ENCODE data around the gene TNFAIP3. TPM values are rescaled to one million over a fixed set of nuclear protein-coding genes. Genes with fewer than 3 reads are reported as not detected.

TNFAIP3 gene
- total and polyA plus RNA-seq, 2 donors (not counting 3 experiments of a cell fraction or from before 2014, with no cell fraction given), result 4.0 to 8.6 TPM

DNA sequence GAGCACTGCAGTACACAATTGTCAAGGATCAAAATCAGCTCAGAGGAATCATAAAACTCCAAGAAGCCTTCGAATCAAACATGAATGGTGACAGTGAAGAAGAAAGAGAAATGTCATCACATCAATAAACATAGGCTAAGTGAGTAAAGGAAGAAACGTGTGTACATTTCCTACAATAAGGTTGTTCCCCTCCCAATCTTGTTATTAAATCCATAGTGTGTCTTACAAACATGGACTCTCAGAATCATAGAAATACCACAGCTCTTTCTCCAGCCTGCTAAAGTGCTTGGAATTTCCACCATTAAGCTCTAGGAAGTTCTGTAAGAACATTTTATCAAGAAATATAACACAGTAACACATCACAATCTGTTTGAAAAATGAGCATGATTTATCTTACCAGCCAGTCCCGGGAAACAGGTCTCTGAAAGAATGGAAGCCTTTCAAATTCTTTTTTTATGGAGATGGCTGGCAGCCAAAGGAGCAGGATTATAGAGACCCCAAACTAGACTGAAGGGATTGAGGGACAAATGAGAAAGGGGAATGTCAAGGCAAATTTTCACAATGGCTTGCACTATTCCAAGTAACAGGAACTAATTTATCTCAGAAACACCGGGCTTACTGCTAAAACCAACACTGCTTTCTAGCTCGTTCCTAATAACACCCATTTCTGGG lies 4.5 kb upstream of the TNFAIP3 start:
- no peaks in the 10 kb centered on the region for H3K27me3 ChIP-seq (ENCODE audit: control insufficient read depth in 2 of 2, insufficient read depth in 2 of 2, low read length in 2 of 2)
- no peak overlapping the region for H3K9ac ChIP-seq (replicated peaks; ENCODE audit: extremely low read depth, insufficient read depth, low read length)
- ChIA-PET CTCF (interaction anchor here (0.7 to 2.4 kb wide), 4 partner anchors 63 to 165 kb away, joined by 3 to 8 read pairs (median 6); no protein-coding TSS in a partner anchor), POLR2A (interaction anchor here (0.5 kb wide), 1 partner anchor 230 kb away, joined by 3 read pairs; no protein-coding TSS in a partner anchor)
- TF ChIP-seq MYC (IDR thresholded peaks at IDR 0.05; ENCODE audit: low read depth, low read length), result no peak
- TF ChIP-seq, protein P1, sequence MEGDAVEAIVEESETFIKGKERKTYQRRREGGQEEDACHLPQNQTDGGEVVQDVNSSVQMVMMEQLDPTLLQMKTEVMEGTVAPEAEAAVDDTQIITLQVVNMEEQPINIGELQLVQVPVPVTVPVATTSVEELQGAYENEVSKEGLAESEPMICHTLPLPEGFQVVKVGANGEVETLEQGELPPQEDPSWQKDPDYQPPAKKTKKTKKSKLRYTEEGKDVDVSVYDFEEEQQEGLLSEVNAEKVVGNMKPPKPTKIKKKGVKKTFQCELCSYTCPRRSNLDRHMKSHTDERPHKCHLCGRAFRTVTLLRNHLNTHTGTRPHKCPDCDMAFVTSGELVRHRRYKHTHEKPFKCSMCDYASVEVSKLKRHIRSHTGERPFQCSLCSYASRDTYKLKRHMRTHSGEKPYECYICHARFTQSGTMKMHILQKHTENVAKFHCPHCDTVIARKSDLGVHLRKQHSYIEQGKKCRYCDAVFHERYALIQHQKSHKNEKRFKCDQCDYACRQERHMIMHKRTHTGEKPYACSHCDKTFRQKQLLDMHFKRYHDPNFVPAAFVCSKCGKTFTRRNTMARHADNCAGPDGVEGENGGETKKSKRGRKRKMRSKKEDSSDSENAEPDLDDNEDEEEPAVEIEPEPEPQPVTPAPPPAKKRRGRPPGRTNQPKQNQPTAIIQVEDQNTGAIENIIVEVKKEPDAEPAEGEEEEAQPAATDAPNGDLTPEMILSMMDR (IDR thresholded peaks at IDR 0.05; ENCODE audit: extremely low read depth in 1 of 2, insufficient read depth in 1 of 2, low read depth in 1 of 2, low read length in 2 of 2), result no peak
- TF ChIP-seq GATA2 (IDR thresholded peaks at IDR 0.05; ENCODE audit: insufficient read depth, insufficient read length, low read depth, low read length), result no peak
- no peaks in the 10 kb centered on the region for H3K9me3 ChIP-seq (replicated peaks; ENCODE audit: control insufficient read depth, insufficient read depth, low read length)
- H3K4me2 ChIP-seq (ENCODE audit: insufficient read depth, low read length), result no peak overlapping the region
- no peaks in the 10 kb centered on the region for H3K9me1 ChIP-seq (replicated peaks; ENCODE audit: control insufficient read depth, extremely low read depth, insufficient read depth, low read length)
- no peak overlapping the region for H2AFZ ChIP-seq (ENCODE audit: low read depth, low read length)
- no peak overlapping the region for H3K27ac ChIP-seq (ENCODE audit: insufficient read depth, low read depth, low read length)
- H3K4me3 ChIP-seq (replicated peaks in 1 of 3; ENCODE audit: insufficient read depth in 1 of 3, low read depth in 1 of 3, low read length in 3 of 3), result no peak overlapping the region
- intact Hi-C loops (cut with micrococcal nuclease), result no loop called here
- H3K36me3 ChIP-seq (ENCODE audit: control insufficient read depth in 2 of 2, extremely low read depth in 1 of 2, insufficient read depth in 2 of 2, low read length in 2 of 2), result no peaks in the 10 kb centered on the region
- dilution Hi-C loops (cut with MboI; ENCODE audit: extremely low pct_ligation_motif_present, low sequenced_read_pairs), result no loop called here
- FAIRE-seq (no peak), DNase-seq (ENCODE audit: low read depth, low spot score) (no peak)
- H4K20me1 ChIP-seq (replicated peaks; ENCODE audit: control insufficient read depth, extremely low read depth, insufficient read depth, low read length), result no peaks in the 10 kb centered on the region
- H3K79me2 ChIP-seq (ENCODE audit: control insufficient read depth, insufficient read depth, low read length), result no peaks in the 10 kb centered on the region
- peaks cover 6% of the 10 kb centered on the region for H3K4me1 ChIP-seq (ENCODE audit: control insufficient read depth, extremely low read depth, insufficient read depth, low read length)
- BruUV-seq (replicated peaks), result no TSS peak
